Lower lobe of right lung (tissue), 2 donors: ENCODE measurements around the gene NFATC2. TPM values are rescaled to one million over a fixed set of nuclear protein-coding genes. Genes with fewer than 3 reads are reported as not detected.

Experiments
- ATAC-seq, 2 donors: fragments of 200-7000 bp; cut with Tn5 transposase; one replicate each; pipeline ENCODE4 v1.9.1; 2020 to 2022; ENCODE audit warnings: mild to moderate bottlenecking in 2 of 2, moderate library complexity in 2 of 2
- DNase-seq: peaks from one replicate; pipeline ENCODE4 v3.0.0-alpha.2; 2020
- H3K27ac ChIP-seq: fragments of 200-600 bp; one replicate; pipeline ENCODE4 v1.8.0; 2022
- H3K27me3 ChIP-seq: fragments of 200-600 bp; one replicate; pipeline ENCODE4 v1.8.0; 2022; ENCODE audit warnings: low read depth
- H3K36me3 ChIP-seq: fragments of 200-600 bp; one replicate; pipeline ENCODE4 v1.8.0; 2022; ENCODE audit warnings: mild to moderate bottlenecking
- H3K4me1 ChIP-seq: fragments of 200-600 bp; one replicate; pipeline ENCODE4 v1.8.0; 2022
- H3K4me3 ChIP-seq: fragments of 200-600 bp; one replicate; pipeline ENCODE4 v1.8.0; 2022; ENCODE audit warnings: mild to moderate bottlenecking
- H3K9me3 ChIP-seq: fragments of 200-600 bp; one replicate; pipeline ENCODE4 v1.8.0; 2022
- CTCF ChIP-seq: fragments of 200-600 bp; IDR thresholded peaks from one replicate; pipeline ENCODE4 v1.8.0; 2022; ENCODE audit warnings: antibody characterized with exemption, mild to moderate bottlenecking
- intact Hi-C: fragments of 100-400 bp; cut with DNase I; formaldehyde crosslinking; loops from one replicate; pipeline ENCODE4 v1.11.0; 2022
- total RNA-seq: library from RNA; stranded (reverse); fragmentation: NEBNext Ultra II Directional; extraction: Animal tissue kit (Norgen Biotek cat#: 25700); gene quantifications from one replicate; pipeline ENCODE4 v1.2.1, GENCODE V29; 2021
- donor health status: DM: no; HTN: yes; CAD: no; lungs with severe emphysema.

Gene NFATC2
- total RNA-seq, 1 donor from 2014 or later = 6.6 TPM

GRCh38 chr20:51456511-51457509 is 85.7 kb downstream of the NFATC2 start:
- Histone ChIP-seq H3K36me3 (peaks cover 5% of the 10 kb centered on the region), H3K27ac (peak overlapping the region; percentile 53), H3K4me1 (peaks cover 14% of the 10 kb centered on the region), H3K9me3 (no peaks in the 10 kb centered on the region), H3K27me3 (no peaks in the 10 kb centered on the region), H3K4me3 (peak overlapping the region; percentile 37)
- no peak for TF ChIP-seq CTCF
- peak; percentile 92 for DNase-seq
- intact Hi-C loops = no loop called here
- peak; percentile 96 to 98 for ATAC-seq

GRCh38 chr20:51454250-51454865 is 88.2 kb downstream of the NFATC2 start:
- Histone ChIP-seq H3K27me3 (no peaks in the 10 kb centered on the region), H3K4me1 (peaks cover 14% of the 10 kb centered on the region), H3K4me3 (no peak overlapping the region), H3K36me3 (peaks cover 5% of the 10 kb centered on the region), H3K27ac (no peak overlapping the region), H3K9me3 (no peaks in the 10 kb centered on the region)
- intact Hi-C loops = no loop called here
- ATAC-seq (no peak), DNase-seq (no peak)
- TF ChIP-seq CTCF = no peak

- Histone ChIP-seq H3K27ac (no peak overlapping the region), H3K27me3 (no peaks in the 10 kb centered on the region), H3K4me1 (peaks cover 14% of the 10 kb centered on the region), H3K4me3 (no peak overlapping the region), H3K36me3 (peaks cover 5% of the 10 kb centered on the region), H3K9me3 (no peaks in the 10 kb centered on the region)
- DNase-seq (no peak), ATAC-seq (no peak)
- TF ChIP-seq CTCF = no peak
- intact Hi-C loops = no loop called here
Observed at GRCh38 chr20:51452734-51453365, 89.7 kb downstream of the NFATC2 start.

- H3K36me3 ChIP-seq = peaks cover 5% of the 10 kb centered on the region
- no peak overlapping the region for H3K4me3 ChIP-seq
- TF ChIP-seq CTCF = no peak
- no peak for ATAC-seq
- no peaks in the 10 kb centered on the region for H3K27me3 ChIP-seq
- peaks cover 12% of the 10 kb centered on the region for H3K4me1 ChIP-seq
- H3K9me3 ChIP-seq = no peaks in the 10 kb centered on the region
- DNase-seq = no peak
- no peak overlapping the region for H3K27ac ChIP-seq
- intact Hi-C loops = no loop called here
Observed at GRCh38 chr20:51452091-51452613, 90.4 kb downstream of the NFATC2 start.

- DNase-seq = no peak
- TF ChIP-seq CTCF = no peak
- ATAC-seq = no peak
- Histone ChIP-seq H3K27me3 (no peaks in the 10 kb centered on the region), H3K27ac (no peak overlapping the region), H3K4me1 (peaks cover 5% of the 10 kb centered on the region), H3K9me3 (no peaks in the 10 kb centered on the region), H3K4me3 (no peak overlapping the region), H3K36me3 (peaks cover 5% of the 10 kb centered on the region)
- intact Hi-C loops = no loop called here
Observed at GRCh38 chr20:51451484-51451883, 91.0 kb downstream of the NFATC2 start.
